OCI-LY3 (cell line): ENCODE data around the gene PIP5K1C.

Experiments used
- H2AFZ ChIP-seq: fragments of 200-600, 300-600 bp; shearing (Covaris generic); 2 replicates; pipeline ENCODE4 v1.6.0; 2014; ENCODE audit warnings: antibody characterized with exemption, low read depth, low read length
- H3K27ac ChIP-seq: fragments of 200-600, 300-600 bp; sonication (generic); 2 replicates; pipeline ENCODE4 v1.5.1; 2014; ENCODE audit warnings: mild to moderate bottlenecking, low read length, moderate library complexity, mixed read lengths
- H3K27me3 ChIP-seq: fragments of 200-600, 300-600 bp; sonication (generic); 2 replicates; pipeline ENCODE4 v1.6.1; 2014; ENCODE audit warnings: low read depth, low read length, mixed read lengths
- H3K36me3 ChIP-seq: fragments of 200-600, 300-600 bp; sonication (generic); replicated peaks from 2 replicates; pipeline ENCODE3; 2014; ENCODE audit warnings: low read depth, low read length, mixed read lengths
- H3K4me1 ChIP-seq: fragments of 300-600, 200-600 bp; sonication (generic); 2 replicates; pipeline ENCODE4 v1.6.1; 2014; ENCODE audit warnings: low read length, mixed read lengths
- H3K4me2 ChIP-seq: fragments of 200-600, 300-600 bp; sonication (generic); 2 replicates; pipeline ENCODE4 v1.6.1; 2014; ENCODE audit warnings: low read length, mixed read lengths
- H3K4me3 ChIP-seq: fragments of 300-600, 200-600 bp; sonication (generic); 2 replicates; pipeline ENCODE4 v1.5.1; 2014; ENCODE audit warnings: antibody characterized with exemption, mild to moderate bottlenecking, low read length, moderate library complexity
- H3K79me2 ChIP-seq: fragments of 300-600, 200-600 bp; shearing (Covaris generic); 2 replicates; pipeline ENCODE4 v1.6.1; 2014; ENCODE audit warnings: mild to moderate bottlenecking, low read length, mixed read lengths
- H3K9ac ChIP-seq: fragments of 300-600, 200-600 bp; shearing (Covaris generic); 2 replicates; pipeline ENCODE4 v1.6.0; 2014; ENCODE audit warnings: mild to moderate bottlenecking, low read length, moderate library complexity
- H3K9me3 ChIP-seq: fragments of 200-600, 300-600 bp; shearing (Covaris generic); 2 replicates; pipeline ENCODE4 v1.6.1; 2014; ENCODE audit warnings: low read length, mixed read lengths; ENCODE audit not compliant: insufficient read depth
- H4K20me1 ChIP-seq: fragments of 200-600, 300-600 bp; sonication (generic); 2 replicates; pipeline ENCODE4 v1.6.1; 2016; ENCODE audit warnings: low read length, mixed read lengths; ENCODE audit not compliant: insufficient read depth
- EZH2phosphoT487 ChIP-seq: fragments of 200-600 bp; shearing (Covaris generic); IDR thresholded peaks from 2 replicates; pipeline ENCODE4 v1.6.1; 2018; ENCODE audit warnings: antibody characterized with exemption, mixed run types, low read depth
- TF ChIP-seq, protein P1 (sequence below): fragments of 200-600, 300-600 bp; sonication (generic); IDR thresholded peaks from 2 replicates; pipeline ENCODE4 v1.5.1; 2014; ENCODE audit warnings: antibody characterized with exemption, low read length, low read depth

Gene PIP5K1C

DNA sequence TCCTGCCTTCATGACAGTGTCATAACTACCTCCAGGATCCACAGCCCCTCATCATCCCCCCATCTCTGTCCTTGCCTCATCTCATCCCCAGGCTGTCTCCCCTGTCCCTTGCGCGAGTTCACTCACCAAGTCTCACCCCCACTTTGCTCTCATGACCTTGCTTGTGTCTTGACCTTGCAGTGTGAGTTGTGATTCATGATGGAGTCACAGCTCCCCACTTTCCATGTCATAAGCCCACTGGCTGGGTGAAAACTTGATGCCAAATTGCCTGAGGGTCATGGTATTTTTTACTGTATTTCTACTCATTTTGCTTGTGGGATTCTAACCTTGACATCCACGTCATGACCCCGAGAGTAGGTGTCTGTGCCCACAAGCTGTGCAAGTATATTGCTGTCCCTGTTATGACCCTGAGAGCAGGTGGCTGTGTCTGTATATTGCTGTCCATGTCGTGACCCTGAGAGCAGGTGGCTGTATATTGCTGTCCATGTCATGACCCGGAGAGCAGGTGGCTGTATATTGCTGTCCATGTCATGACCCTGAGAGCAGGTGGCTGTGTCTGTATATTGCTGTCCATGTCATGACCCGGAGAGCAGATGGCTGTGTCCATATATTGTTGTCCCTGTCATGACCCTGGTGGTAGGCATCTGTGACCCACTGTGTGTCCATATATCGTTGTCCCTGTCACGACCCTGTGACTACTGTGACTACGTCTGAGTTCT, 37.4 kb upstream of the PIP5K1C start:
- H3K4me1 ChIP-seq: no peaks in the 10 kb centered on the region
- H3K27me3 ChIP-seq: no peaks in the 10 kb centered on the region
- H3K4me3 ChIP-seq: no peak overlapping the region
- H3K9ac ChIP-seq: no peak overlapping the region
- H3K4me2 ChIP-seq: no peak overlapping the region
- no peaks in the 10 kb centered on the region for H3K9me3 ChIP-seq
- no peaks in the 10 kb centered on the region for H3K79me2 ChIP-seq
- H3K36me3 ChIP-seq: no peaks in the 10 kb centered on the region
- no peak overlapping the region for H3K27ac ChIP-seq
- H2AFZ ChIP-seq: no peak overlapping the region
- TF ChIP-seq, protein P1, sequence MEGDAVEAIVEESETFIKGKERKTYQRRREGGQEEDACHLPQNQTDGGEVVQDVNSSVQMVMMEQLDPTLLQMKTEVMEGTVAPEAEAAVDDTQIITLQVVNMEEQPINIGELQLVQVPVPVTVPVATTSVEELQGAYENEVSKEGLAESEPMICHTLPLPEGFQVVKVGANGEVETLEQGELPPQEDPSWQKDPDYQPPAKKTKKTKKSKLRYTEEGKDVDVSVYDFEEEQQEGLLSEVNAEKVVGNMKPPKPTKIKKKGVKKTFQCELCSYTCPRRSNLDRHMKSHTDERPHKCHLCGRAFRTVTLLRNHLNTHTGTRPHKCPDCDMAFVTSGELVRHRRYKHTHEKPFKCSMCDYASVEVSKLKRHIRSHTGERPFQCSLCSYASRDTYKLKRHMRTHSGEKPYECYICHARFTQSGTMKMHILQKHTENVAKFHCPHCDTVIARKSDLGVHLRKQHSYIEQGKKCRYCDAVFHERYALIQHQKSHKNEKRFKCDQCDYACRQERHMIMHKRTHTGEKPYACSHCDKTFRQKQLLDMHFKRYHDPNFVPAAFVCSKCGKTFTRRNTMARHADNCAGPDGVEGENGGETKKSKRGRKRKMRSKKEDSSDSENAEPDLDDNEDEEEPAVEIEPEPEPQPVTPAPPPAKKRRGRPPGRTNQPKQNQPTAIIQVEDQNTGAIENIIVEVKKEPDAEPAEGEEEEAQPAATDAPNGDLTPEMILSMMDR: no peak
- TF ChIP-seq EZH2phosphoT487: no peak
- no peaks in the 10 kb centered on the region for H4K20me1 ChIP-seq

DNA sequence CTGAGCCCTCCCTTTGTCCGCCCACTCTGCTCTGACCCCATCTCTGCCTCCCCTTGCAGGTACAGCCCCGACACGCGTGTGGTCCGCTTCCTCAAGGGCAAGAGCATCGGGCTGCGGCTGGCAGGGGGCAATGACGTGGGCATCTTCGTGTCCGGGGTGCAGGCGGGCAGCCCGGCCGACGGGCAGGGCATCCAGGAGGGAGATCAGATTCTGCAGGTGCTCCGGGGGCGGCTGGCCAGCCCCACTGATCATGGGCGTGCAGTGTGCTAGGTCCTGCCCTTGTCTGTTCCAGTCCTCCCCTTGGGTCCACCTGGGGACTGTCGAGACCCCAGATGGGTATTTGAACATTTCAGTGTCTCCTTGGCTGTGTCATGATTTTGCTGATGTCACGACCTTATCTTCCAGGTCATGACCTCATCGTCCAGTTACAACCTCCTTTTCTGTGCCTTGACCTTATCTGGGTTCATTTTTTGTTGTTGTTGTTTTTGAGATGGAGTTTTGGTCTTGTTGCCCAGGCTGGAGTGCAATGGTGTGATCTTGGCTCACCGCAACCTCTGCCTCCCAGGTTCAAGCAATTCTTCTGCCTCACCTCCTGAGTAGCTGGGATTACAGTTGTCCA, 35.9 kb upstream of the PIP5K1C start:
- H3K27me3 ChIP-seq: no peaks in the 10 kb centered on the region
- H4K20me1 ChIP-seq: no peaks in the 10 kb centered on the region
- H2AFZ ChIP-seq: no peak overlapping the region
- no peaks in the 10 kb centered on the region for H3K4me1 ChIP-seq
- no peak overlapping the region for H3K4me3 ChIP-seq
- no peak overlapping the region for H3K9ac ChIP-seq
- TF ChIP-seq, protein P1: no peak
- TF ChIP-seq EZH2phosphoT487: no peak
- no peaks in the 10 kb centered on the region for H3K9me3 ChIP-seq
- no peak overlapping the region for H3K4me2 ChIP-seq
- no peaks in the 10 kb centered on the region for H3K79me2 ChIP-seq
- H3K36me3 ChIP-seq: no peaks in the 10 kb centered on the region
- H3K27ac ChIP-seq: no peak overlapping the region

DNA sequence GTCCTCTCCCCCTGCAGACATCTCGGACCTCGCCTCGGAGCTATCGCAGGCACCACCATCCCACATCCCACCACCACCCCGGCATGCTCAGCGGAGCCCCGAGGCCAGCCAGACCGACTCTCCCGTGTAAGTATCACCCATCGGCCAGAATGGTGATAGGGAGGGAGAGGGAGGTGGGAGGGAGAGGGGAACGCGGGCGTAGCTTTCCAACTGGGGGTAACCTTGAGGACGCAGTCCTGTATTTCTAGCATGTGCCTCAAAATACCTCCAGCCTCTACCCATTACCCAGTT, 34.0 kb upstream of the PIP5K1C start:
- no peaks in the 10 kb centered on the region for H4K20me1 ChIP-seq
- TF ChIP-seq, protein P1: no peak
- no peak for TF ChIP-seq EZH2phosphoT487
- H3K9ac ChIP-seq: no peak overlapping the region
- H3K4me2 ChIP-seq: no peak overlapping the region
- H3K27me3 ChIP-seq: no peaks in the 10 kb centered on the region
- no peaks in the 10 kb centered on the region for H3K9me3 ChIP-seq
- no peaks in the 10 kb centered on the region for H3K79me2 ChIP-seq
- no peaks in the 10 kb centered on the region for H3K4me1 ChIP-seq
- H3K4me3 ChIP-seq: no peak overlapping the region
- H3K27ac ChIP-seq: no peak overlapping the region
- no peaks in the 10 kb centered on the region for H3K36me3 ChIP-seq
- no peak overlapping the region for H2AFZ ChIP-seq

DNA sequence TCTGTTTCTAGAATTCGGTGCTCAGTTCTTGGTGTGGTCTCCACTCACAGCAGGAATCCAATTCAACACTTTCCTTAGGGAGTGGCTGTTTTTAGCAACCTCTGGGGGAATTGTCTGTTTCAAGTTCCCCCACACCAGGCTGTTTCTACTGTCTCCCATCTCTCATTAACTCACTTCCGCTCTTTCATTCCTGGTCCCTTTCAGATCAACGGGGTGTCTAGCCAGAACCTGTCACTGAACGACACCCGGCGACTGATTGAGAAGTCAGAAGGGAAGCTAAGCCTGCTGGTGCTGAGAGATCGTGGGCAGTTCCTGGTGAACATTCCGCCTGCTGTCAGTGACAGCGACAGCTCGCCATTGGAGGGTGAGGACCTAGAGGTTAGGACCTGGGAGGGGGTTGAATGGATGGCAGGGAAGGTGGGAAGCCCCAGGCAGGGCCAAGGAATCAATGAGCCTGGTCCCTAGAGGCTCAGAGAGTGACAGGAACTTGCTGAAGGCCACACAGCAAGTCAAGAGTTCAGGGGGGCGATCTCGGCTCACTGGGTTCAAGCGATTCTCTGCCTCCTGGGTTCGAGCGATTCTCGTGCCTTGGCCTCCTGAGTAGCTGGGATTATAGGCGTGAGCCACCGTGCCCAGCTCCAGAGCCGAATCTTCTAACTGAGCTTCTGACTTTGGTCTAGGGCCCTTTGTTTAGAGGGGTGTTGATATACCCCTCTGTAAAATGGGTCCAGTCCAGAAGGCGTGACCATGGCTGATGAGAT, 33.5 kb upstream of the PIP5K1C start:
- Histone ChIP-seq H3K79me2 (no peaks in the 10 kb centered on the region), H3K9ac (no peak overlapping the region), H3K4me3 (no peak overlapping the region), H3K36me3 (no peaks in the 10 kb centered on the region), H3K9me3 (no peaks in the 10 kb centered on the region), H4K20me1 (no peaks in the 10 kb centered on the region), H3K27me3 (no peaks in the 10 kb centered on the region), H3K27ac (no peak overlapping the region), H3K4me1 (no peaks in the 10 kb centered on the region), H3K4me2 (no peak overlapping the region), H2AFZ (no peak overlapping the region)
- TF ChIP-seq, protein P1: no peak
- TF ChIP-seq EZH2phosphoT487: no peak
